D721Med (cell line): ENCODE results near the gene SHC1.

ENCODE experiments used
- DNase-seq: peaks from one replicate; pipeline ENCODE4 v3.0.0; 2011; ENCODE audit warnings: low spot score; ENCODE audit not compliant: insufficient read length
- FAIRE-seq: peaks from 2 replicates; lab custom pipeline; 2011; peaks lifted over from hg19 to GRCh38; lab: Jason Lieb, UNC
- CTCF ChIP-seq: IDR thresholded peaks from 2 replicates; pipeline ENCODE4 v1.5.1; 2012; ENCODE audit warnings: mild to moderate bottlenecking, control low read depth; ENCODE audit not compliant: insufficient read depth; ENCODE audit errors: missing control alignments

SHC1 gene

GRCh38 chr1:154961207-154962155 is 9.1 kb downstream of the SHC1 start, which contains the start of gene PYGO2:
PYGO2 (minus strand) TSS chr1:154961782; CDS start chr1:154961576, 206 bp downstream.
- FAIRE-seq (no peak), DNase-seq (peak; percentile 97)
- TF ChIP-seq CTCF = peak; percentile 56

- FAIRE-seq (no peak), DNase-seq (no peak)
- TF ChIP-seq CTCF = no peak
Measured at GRCh38 chr1:154960446-154961136, 10.0 kb downstream of the SHC1 start.

GRCh38 chr1:154959426-154959780 is 11.1 kb downstream of the SHC1 start:
- no peak for DNase-seq
- FAIRE-seq = no peak
- no peak for TF ChIP-seq CTCF

GRCh38 chr1:154958681-154959425 is 11.7 kb downstream of the SHC1 start:
- no peak for FAIRE-seq
- TF ChIP-seq CTCF = no peak

GRCh38 chr1:154958036-154958435 is 12.5 kb downstream of the SHC1 start:
- DNase-seq (no peak), FAIRE-seq (no peak)
- no peak for TF ChIP-seq CTCF

More at GRCh38 chr1:154958681-154959425, 11.7 kb downstream of the SHC1 start:
- no peak for DNase-seq

- no peak for TF ChIP-seq CTCF
- DNase-seq (no peak), FAIRE-seq (no peak)
Measured at GRCh38 chr1:154957091-154957657, 13.4 kb downstream of the SHC1 start.
